Heart left ventricle (tissue), 16 donors: Measurements from ENCODE around the gene PPP3R2. TPM values are rescaled to one million over a fixed set of nuclear protein-coding genes. Genes with fewer than 3 reads are reported as not detected.

ENCODE experiments used
- ATAC-seq, 4 donors: fragments of 200-7000 bp; cut with Tn5 transposase; one replicate each; pipeline ENCODE4 v1.9.1; 2020 to 2022; ENCODE audit warnings: moderate library complexity in 4 of 4, mild to moderate bottlenecking in 3 of 4, moderate number of reproducible peaks in 1 of 4
- DNase-seq, 5 donors: peaks; one replicate each; pipeline ENCODE4 v3.0.0-alpha.2; 2020
- H3K27ac ChIP-seq, 12 donors: fragments of 200-600 bp; sonication (generic) in 4 of 12; one replicate each; pipeline versions ENCODE4 v1.5.0 to v1.8.0; 2016 to 2022; ENCODE audit warnings: mild to moderate bottlenecking in 2 of 12
- H3K27me3 ChIP-seq, 9 donors: fragments of 200-600 bp; sonication (generic) in 2 of 9; one replicate each; pipeline versions ENCODE4 v1.5.1 to v1.8.0; 2016 to 2022; ENCODE audit warnings: mild to moderate bottlenecking in 3 of 9
- H3K36me3 ChIP-seq, 9 donors: fragments of 200-600 bp; sonication (generic) in 2 of 9; one replicate each; pipeline versions ENCODE4 v1.5.0 to v1.8.0; 2018 to 2022; ENCODE audit warnings: mild to moderate bottlenecking in 2 of 9
- H3K4me1 ChIP-seq, 12 donors: fragments of 200-600 bp; sonication (generic) in 4 of 12; one replicate each; pipeline versions ENCODE4 v1.5.0 to v1.8.0; 2016 to 2022; ENCODE audit warnings: mild to moderate bottlenecking in 3 of 12
- H3K4me3 ChIP-seq, 12 donors: fragments of 200-600 bp; sonication (generic) in 4 of 12; one replicate each; pipeline versions ENCODE4 v1.5.0 to v1.8.0; 2017 to 2022; ENCODE audit warnings: mild to moderate bottlenecking in 9 of 12, moderate library complexity in 4 of 12
- H3K9me3 ChIP-seq, 12 donors: fragments of 200-600 bp; sonication (generic) in 4 of 12; one replicate each; pipeline versions ENCODE4 v1.5.0 to v1.8.0; 2016 to 2022; ENCODE audit warnings: mild to moderate bottlenecking in 1 of 12
- CTCF ChIP-seq, 12 donors: fragments of 200-600 bp; sonication (generic) in 4 of 12; IDR thresholded peaks; one replicate each; pipeline versions ENCODE4 v1.5.0 to v1.8.0; 2018 to 2022; ENCODE audit warnings: antibody characterized with exemption in 12 of 12, mild to moderate bottlenecking in 5 of 12
- POLR2A ChIP-seq, 2 donors: fragments of 450-650 bp; IDR thresholded peaks; one replicate each; pipeline ENCODE4 v1.6.1; 2017; ENCODE audit warnings: antibody characterized with exemption in 2 of 2, mild to moderate bottlenecking in 2 of 2, moderate library complexity in 2 of 2
- WGBS, 4 donors: extraction: QIAGEN DNeasy Blood & Tissue Kit in 2 of 4; methylation state at CpG; one replicate each; pipeline versions ENCODE4 v1.1.5 to v1.1.7; 2013 to 2018; 5-methylcytosine and 5-hydroxymethylcytosine counted together
- intact Hi-C, 10 donors: fragments of 100-400 bp; cut with DNase I; formaldehyde crosslinking; loops; one replicate each; pipeline versions ENCODE4 v1.11.1 to v1.14.2; 2022
- long read RNA-seq, 3 donors: library from polyadenylated mRNA; unstranded; transcript quantifications; one replicate each; pipeline ENCODE4 v2.0.0, GENCODE V29; 2020 to 2021
- polyA plus RNA-seq, 2 donors: library from polyadenylated mRNA; stranded (reverse); fragments of 200-250 nt; gene quantifications; one replicate each; pipeline ENCODE4 v1.2.3, GENCODE V29; 2013
- total RNA-seq, 9 donors: library from RNA; depleted of rRNA in 2 of 9; stranded (reverse); fragments of >200 nt in 2 of 9; fragmentation: NEBNext Ultra II Directional in 3 of 9; extraction: Animal tissue kit (Norgen Biotek cat#: 25700) in 3 of 9; gene quantifications; one replicate each; pipeline versions ENCODE4 v1.1.0 to v1.2.4, GENCODE V29; 2016 to 2023
- donor health status: ischemic (EF 13 %, LVEDD 7.1; RV severe dilation, severe dysfunction).
- donor health status: healthy with polysubstance abuse.
- donor health status: DM: no; HTN: yes; CAD: no.
- donor health status: DM: no; HTN: no; CAD: no.
- donor health status: ischemic (EF 25% LVEDD 6.9; RV normal size, moderate dysfunction).
- donor health status: ischemic (EF 25% LVEDD 5.7; RV mildly dilated, moderate dysfunction).
- donor health status: healthy.
- donor health status: DM: yes; HTN: yes; CAD: no.
- donor health status: ischemic (EF 35%, LVEDD 5.7; RV mildly dilated, moderate dysfunction).
- donor health status: nonischemic (EF 11% LVEDD 7.7; RV severe dilation, severe dysfunction).
- donor health status: DM: yes; HTN: yes; CAD: no.
- donor health status: PGD.
- donor health status: ischemic (EF 29% LVEDD 5.4; RV normal size, mild dysfunction).
- donor health status: nonischemic (EF 23%, LVEDD 6.1; RV moderate dilation, normal function).

Gene PPP3R2, protein sequence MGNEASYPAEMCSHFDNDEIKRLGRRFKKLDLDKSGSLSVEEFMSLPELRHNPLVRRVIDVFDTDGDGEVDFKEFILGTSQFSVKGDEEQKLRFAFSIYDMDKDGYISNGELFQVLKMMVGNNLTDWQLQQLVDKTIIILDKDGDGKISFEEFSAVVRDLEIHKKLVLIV
- not detected for total RNA-seq
- not detected for polyA plus RNA-seq
- long read RNA-seq, donor 1 = 0 reads
- long read RNA-seq, donor 2 = 0 reads
- long read RNA-seq, donor 3 = 0 reads

DNA sequence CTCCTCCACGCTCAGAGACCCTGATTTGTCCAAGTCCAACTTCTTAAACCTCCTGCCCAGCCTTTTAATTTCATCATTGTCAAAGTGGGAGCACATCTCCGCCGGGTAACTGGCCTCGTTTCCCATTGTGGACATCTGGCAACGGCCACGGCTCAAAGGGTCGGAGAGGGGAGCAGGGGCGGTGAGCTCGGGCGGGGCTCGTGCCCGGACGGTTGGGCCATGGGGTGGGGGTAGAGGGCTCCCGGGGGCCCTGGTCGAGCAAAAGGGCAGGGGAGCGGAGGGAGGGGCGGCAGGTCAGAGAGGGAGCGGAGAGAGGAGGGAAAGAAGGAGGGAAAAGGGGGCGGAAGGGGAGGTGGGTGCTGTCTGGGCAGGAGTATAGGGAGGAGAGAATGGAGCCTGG is at the start of gene PPP3R2:
Gene PPP3R2, minus strand, starts transcription at position 174 of the 400 bp plus-strand sequence. Its CDS starts 48 bp downstream, at position 126.
- WGBS, 4 donors = 90 to 93% (median 91%) methylated on average over 19 of the region's 19 CpGs
- ATAC-seq (no peak), DNase-seq (peak in 1 of 5 donors; percentile 49)
- H3K9me3 ChIP-seq = no peaks in the 10 kb centered on the region
- H3K4me1 ChIP-seq = no peaks in the 10 kb centered on the region
- no peaks in the 10 kb centered on the region for H3K36me3 ChIP-seq
- no peak within 1 kb of the TSS for H3K27ac ChIP-seq
- no peak for TF ChIP-seq POLR2A (IDR thresholded peaks at IDR 0.05)
- no peak for TF ChIP-seq CTCF (IDR thresholded peaks at IDR 0.05)
- H3K27me3 ChIP-seq = peaks cover 0 to 6% (median 0%) of the 10 kb centered on the region in 9 donors
- no peak within 1 kb of the TSS for H3K4me3 ChIP-seq
- intact Hi-C loops = no loop called here

DNA sequence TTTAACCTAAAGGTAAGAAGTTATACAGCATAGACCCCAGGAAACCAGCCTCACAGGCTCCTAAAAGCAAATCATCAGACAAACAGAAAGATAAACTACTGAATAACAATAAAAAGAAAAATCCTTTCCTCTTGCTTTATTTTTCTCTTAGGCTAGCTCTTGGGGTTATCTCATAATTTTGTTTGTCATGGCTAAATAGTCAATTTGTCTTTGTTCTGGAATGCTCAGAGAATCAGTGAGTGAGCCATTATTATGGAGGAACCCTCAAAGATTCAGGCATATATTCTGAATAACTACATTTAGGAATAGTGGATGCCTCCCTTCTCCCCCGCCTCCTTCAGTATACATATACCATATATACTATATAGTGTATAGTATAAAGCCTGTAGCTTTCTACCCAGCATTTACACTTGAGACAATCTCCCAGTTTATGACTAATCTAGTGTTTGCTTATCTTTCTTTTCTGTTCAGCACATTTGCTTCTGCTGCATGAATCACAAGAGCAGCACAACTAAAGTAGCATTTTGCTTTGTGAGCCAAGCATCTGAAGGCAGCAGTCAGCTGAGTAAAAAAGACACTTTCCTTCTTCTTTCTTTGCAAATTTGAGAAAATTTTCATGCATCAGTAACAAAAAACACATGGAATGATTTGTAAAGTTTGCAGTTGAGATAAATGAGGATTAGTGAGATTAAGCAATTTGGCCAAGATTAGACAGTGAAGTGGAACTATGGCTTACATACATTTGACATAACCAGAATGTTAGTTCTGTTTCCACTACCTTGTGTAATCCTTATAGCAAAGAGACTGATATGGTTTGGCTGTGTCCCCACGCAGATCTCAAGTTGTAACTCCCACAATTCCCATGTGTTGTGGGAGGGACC is 45.3 kb upstream of the PPP3R2 start:
- Histone ChIP-seq H3K36me3 (no peaks in the 10 kb centered on the region), H3K27me3 (no peaks in the 10 kb centered on the region), H3K4me3 (no peak overlapping the region), H3K27ac (no peak overlapping the region), H3K4me1 (no peaks in the 10 kb centered on the region), H3K9me3 (peaks cover 0 to 16% (median 6%) of the 10 kb centered on the region in 12 donors)
- TF ChIP-seq POLR2A (IDR thresholded peaks at IDR 0.05) = no peak
- TF ChIP-seq CTCF (IDR thresholded peaks at IDR 0.05) = no peak
- no peak for ATAC-seq
- 61 to 75% (median 68%) methylated on average over 2 of the region's 2 CpGs for WGBS, 4 donors
- intact Hi-C loops = no loop called here
- no peak for DNase-seq

- intact Hi-C loops = no loop called here
- no peak for TF ChIP-seq POLR2A (IDR thresholded peaks at IDR 0.05)
- no peak for TF ChIP-seq CTCF (IDR thresholded peaks at IDR 0.05)
- no peak overlapping the region for H3K27ac ChIP-seq
- H3K36me3 ChIP-seq = no peaks in the 10 kb centered on the region
- no peak overlapping the region for H3K4me3 ChIP-seq
- no peaks in the 10 kb centered on the region for H3K27me3 ChIP-seq
- H3K9me3 ChIP-seq = peaks cover 0 to 16% (median 6%) of the 10 kb centered on the region in 12 donors
- ATAC-seq = no peak
- WGBS, 4 donors = 83 to 88% (median 84%) methylated on average over 1 of the region's 1 CpG
- DNase-seq = no peak
- no peaks in the 10 kb centered on the region for H3K4me1 ChIP-seq
Observed at GRCh38 chr9:101639311-101639710, 44.5 kb upstream of the PPP3R2 start.

- H3K36me3 ChIP-seq = no peaks in the 10 kb centered on the region
- 67 to 79% (median 77%) methylated on average over 3 of the region's 3 CpGs for WGBS, 4 donors
- no peak overlapping the region for H3K27ac ChIP-seq
- H3K4me1 ChIP-seq = no peaks in the 10 kb centered on the region
- H3K9me3 ChIP-seq = no peaks in the 10 kb centered on the region
- H3K27me3 ChIP-seq = no peaks in the 10 kb centered on the region
- DNase-seq = no peak
- no peak for TF ChIP-seq POLR2A (IDR thresholded peaks at IDR 0.05)
- TF ChIP-seq CTCF (IDR thresholded peaks at IDR 0.05) = no peak
- ATAC-seq = no peak
- H3K4me3 ChIP-seq = no peak overlapping the region
- intact Hi-C loops = no loop called here
Observed at GRCh38 chr9:101636247-101636646, 41.5 kb upstream of the PPP3R2 start.
